Naive thymus-derived CD8-positive, alpha-beta T cell (primary cell): Measurements from ENCODE around the gene COL5A1. TPM values are rescaled to one million over a fixed set of nuclear protein-coding genes. Genes with fewer than 3 reads are reported as not detected.

ENCODE experiments used
- ATAC-seq, 2 donors: fragments of 150-1000 bp; cut with Tn5 transposase in 1 of 2; sonication (Bioruptor Pico), chemical (Tn5 transposase) in 1 of 2; 1 replicate in 1 of 2; 2 replicates in 1 of 2; pipeline ENCODE4 v1.10.0; 2021; ENCODE audit warnings: mild to moderate bottlenecking in 2 of 2, moderate library complexity in 2 of 2
- POLR2A ChIA-PET: fragments of 350-600 bp; sonication (Branson Sonifier 250); formaldehyde crosslinking; loops from one replicate; lab custom pipeline; 2021; ENCODE audit warnings: antibody characterized with exemption; lab: Charles Lee
- DNase-seq, 10 donors: peaks; one replicate each; pipeline versions ENCODE4 v3.0.0 to v3.0.0-alpha.2; 2020 to 2022
- H3K27ac Mint-ChIP-seq, 10 donors: one replicate each; pipeline ENCODE4 v1.8.0; 2020 to 2022; ENCODE audit warnings: mild to moderate bottlenecking in 10 of 10, mixed read lengths in 10 of 10, moderate library complexity in 4 of 10, inconsistent platforms in 1 of 10
- H3K27me3 Mint-ChIP-seq, 5 donors: one replicate each; pipeline ENCODE4 v1.8.0; 2021 to 2022; ENCODE audit warnings: mixed read lengths in 5 of 5
- H3K36me3 Mint-ChIP-seq, 3 donors: one replicate each; pipeline ENCODE4 v1.8.0; 2020 to 2022; ENCODE audit warnings: mixed read lengths in 3 of 3, mild to moderate bottlenecking in 2 of 3, inconsistent platforms in 1 of 3
- H3K4me1 Mint-ChIP-seq, 4 donors: one replicate each; pipeline ENCODE4 v1.8.0; 2021 to 2022; ENCODE audit warnings: mixed read lengths in 4 of 4
- H3K4me3 Mint-ChIP-seq, 10 donors: one replicate each; pipeline ENCODE4 v1.8.0; 2020 to 2022; ENCODE audit warnings: mild to moderate bottlenecking in 10 of 10, mixed read lengths in 10 of 10, moderate library complexity in 6 of 10, inconsistent platforms in 1 of 10
- H3K9me3 Mint-ChIP-seq, 9 donors: one replicate each; pipeline ENCODE4 v1.8.0; 2020 to 2022; ENCODE audit warnings: mixed read lengths in 9 of 9, mild to moderate bottlenecking in 3 of 9, inconsistent platforms in 1 of 9, moderate library complexity in 1 of 9
- polyA plus RNA-seq, 3 donors: library from polyadenylated mRNA; unstranded; fragments of 300-500 nt; fragmentation: Illumina TruSeq; gene quantifications; one replicate each; pipeline ENCODE4 v1.2.3, GENCODE V29; 2021
- total RNA-seq, 8 experiments: library from RNA in 2 of 8; stranded (reverse) in 2 of 8; gene quantifications; one replicate each; pipeline ENCODE4 v1.2.3 and lab custom pipeline; 2021 to 2026

The COL5A1 gene
- total and polyA plus RNA-seq, 5 experiments from 2014 or later: 0.26 TPM; not detected in 4

- peak in 1 of 10 donors; percentile 46 for DNase-seq
These were observed 17.4 kb upstream of the COL5A1 start for GRCh38 chr9:134624137-134624591.

GRCh38 chr9:134624621-134625181 lies 16.9 kb upstream of the COL5A1 start:
- no peak for ATAC-seq
- H3K36me3 Mint-ChIP-seq: no peaks in the 10 kb centered on the region

More at GRCh38 chr9:134624137-134624591, 17.4 kb upstream of the COL5A1 start:
- H3K27me3 Mint-ChIP-seq: peaks cover 0 to 9% (median 0%) of the 10 kb centered on the region in 5 donors
- peaks cover 0 to 2% (median 0%) of the 10 kb centered on the region in 4 donors for H3K4me1 Mint-ChIP-seq
- no peak overlapping the region for H3K4me3 Mint-ChIP-seq
- peak overlapping the region in 1 of 10 donors; percentile 10 for H3K27ac Mint-ChIP-seq
- POLR2A ChIA-PET: no interaction called here
- ATAC-seq: no peak
- no peaks in the 10 kb centered on the region for H3K9me3 Mint-ChIP-seq
- no peaks in the 10 kb centered on the region for H3K36me3 Mint-ChIP-seq

GRCh38 chr9:134625361-134626068 lies 16.1 kb upstream of the COL5A1 start:
- no peaks in the 10 kb centered on the region for H3K9me3 Mint-ChIP-seq
- ATAC-seq: no peak
- no peaks in the 10 kb centered on the region for H3K36me3 Mint-ChIP-seq
- no peak overlapping the region for H3K27ac Mint-ChIP-seq
- H3K27me3 Mint-ChIP-seq: peaks cover 0 to 9% (median 0%) of the 10 kb centered on the region in 5 donors
- peaks cover 0 to 2% (median 0%) of the 10 kb centered on the region in 4 donors for H3K4me1 Mint-ChIP-seq
- no peak overlapping the region for H3K4me3 Mint-ChIP-seq
- DNase-seq: peak in 1 of 10 donors; percentile 52
- POLR2A ChIA-PET: no interaction called here

More at GRCh38 chr9:134624621-134625181, 16.9 kb upstream of the COL5A1 start:
- Mint-ChIP-seq H3K27ac (no peak overlapping the region), H3K27me3 (peaks cover 0 to 9% (median 0%) of the 10 kb centered on the region in 5 donors), H3K4me3 (no peak overlapping the region), H3K9me3 (no peaks in the 10 kb centered on the region), H3K4me1 (peaks cover 0 to 2% (median 0%) of the 10 kb centered on the region in 4 donors)
- POLR2A ChIA-PET: no interaction called here
- no peak for DNase-seq

GRCh38 chr9:134626069-134626423 lies 15.6 kb upstream of the COL5A1 start:
- Mint-ChIP-seq H3K9me3 (no peaks in the 10 kb centered on the region), H3K27ac (no peak overlapping the region), H3K36me3 (no peaks in the 10 kb centered on the region), H3K4me1 (peaks cover 0 to 2% (median 0%) of the 10 kb centered on the region in 4 donors), H3K4me3 (no peak overlapping the region), H3K27me3 (peaks cover 0 to 9% (median 0%) of the 10 kb centered on the region in 5 donors)
- POLR2A ChIA-PET: no interaction called here
- ATAC-seq: no peak
- DNase-seq: peak in 1 of 10 donors; percentile 52

DNA sequence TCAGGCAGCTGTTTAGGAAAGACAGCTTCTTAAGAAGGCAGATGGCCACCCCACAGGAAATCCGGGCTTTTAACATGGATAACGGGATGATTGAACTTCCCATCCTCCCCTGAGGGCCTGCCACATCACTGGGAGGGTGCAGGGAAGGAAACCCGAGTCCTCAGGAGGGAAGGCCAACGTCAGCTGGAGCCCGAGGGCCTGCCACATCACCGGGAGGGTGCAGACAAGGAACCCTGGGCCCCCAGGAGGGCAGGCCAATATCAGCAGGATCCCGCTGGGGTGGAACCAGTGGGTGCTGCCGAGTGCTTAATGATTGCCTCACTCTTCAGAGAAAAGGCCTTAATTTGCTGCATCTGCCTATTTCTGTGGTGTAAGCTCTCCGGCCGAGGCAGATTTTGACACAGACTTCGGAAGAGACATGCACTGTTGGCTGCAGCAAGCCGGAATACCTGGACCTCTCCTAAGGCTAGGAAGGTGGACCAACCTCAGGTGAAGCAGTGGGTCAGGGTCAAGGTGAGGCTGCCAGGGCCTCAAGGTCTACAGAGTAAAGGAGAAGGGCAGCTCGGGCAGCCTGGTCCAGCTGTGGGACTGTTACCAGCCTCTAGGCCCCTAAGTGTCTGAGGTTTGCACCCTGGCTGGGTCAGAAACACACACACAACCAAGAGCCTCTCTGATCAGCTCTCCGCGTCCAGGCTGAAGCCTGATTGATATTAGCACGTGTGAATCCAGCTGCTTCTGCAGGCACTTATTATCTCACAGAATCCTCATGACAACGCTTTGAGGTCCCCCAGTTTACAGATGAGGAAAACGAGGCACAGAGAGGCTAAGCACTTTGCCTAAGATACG lies 14.8 kb upstream of the COL5A1 start:
- DNase-seq: peak in 1 of 10 donors; percentile 49
- Mint-ChIP-seq H3K27ac (no peak overlapping the region), H3K9me3 (no peaks in the 10 kb centered on the region), H3K36me3 (no peaks in the 10 kb centered on the region), H3K27me3 (peaks cover 0 to 6% (median 0%) of the 10 kb centered on the region in 5 donors), H3K4me3 (no peak overlapping the region), H3K4me1 (peaks cover 0 to 2% (median 0%) of the 10 kb centered on the region in 4 donors)
- POLR2A ChIA-PET: no interaction called here
- ATAC-seq: no peak

DNA sequence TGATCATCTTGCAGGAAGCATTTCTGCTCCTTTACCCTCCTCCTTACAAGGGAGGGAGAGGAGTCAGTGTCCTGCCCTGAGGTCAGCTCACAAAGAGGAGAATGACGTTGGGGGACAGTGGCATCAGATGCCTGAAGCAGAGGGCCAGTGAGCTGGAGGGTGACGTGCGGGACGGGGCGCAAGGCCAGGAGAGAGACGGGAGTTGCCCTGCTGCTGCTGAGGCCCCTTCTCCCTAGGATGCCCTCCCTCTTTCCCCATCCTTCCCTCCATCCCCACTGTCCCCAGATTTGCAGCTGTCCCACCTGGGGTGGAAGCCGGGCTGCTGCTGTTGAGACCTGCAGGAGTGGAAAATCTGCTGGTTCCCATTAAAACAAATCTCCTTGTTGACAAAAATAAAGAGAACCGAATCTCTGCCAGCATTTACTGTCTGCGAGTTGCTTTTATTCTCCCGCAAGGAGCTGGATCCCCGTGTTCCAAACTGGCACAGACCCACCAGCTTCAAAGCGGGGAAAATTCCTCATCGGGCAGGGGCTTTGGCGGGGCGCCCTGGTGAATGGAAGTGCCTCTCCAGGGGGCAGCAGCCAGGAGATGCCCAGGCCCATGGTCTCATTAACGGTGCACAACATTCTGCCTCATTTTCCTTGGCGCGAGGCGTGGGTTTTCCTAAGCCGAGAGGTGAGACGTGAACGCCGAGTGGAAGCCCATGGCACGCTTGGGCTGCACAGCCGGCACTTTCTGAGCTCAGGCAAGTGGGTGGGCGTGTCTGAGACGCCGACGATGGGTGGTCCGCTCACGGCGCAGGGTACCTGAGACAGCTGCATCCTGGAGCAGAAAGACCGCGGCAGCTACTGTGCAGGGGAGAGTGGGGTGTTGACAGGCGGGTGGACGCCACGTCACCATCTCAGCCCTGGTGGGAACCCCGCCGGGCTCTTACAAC lies 13.9 kb upstream of the COL5A1 start:
- peaks cover 0 to 3% (median 0%) of the 10 kb centered on the region in 5 donors for H3K27me3 Mint-ChIP-seq

DNA sequence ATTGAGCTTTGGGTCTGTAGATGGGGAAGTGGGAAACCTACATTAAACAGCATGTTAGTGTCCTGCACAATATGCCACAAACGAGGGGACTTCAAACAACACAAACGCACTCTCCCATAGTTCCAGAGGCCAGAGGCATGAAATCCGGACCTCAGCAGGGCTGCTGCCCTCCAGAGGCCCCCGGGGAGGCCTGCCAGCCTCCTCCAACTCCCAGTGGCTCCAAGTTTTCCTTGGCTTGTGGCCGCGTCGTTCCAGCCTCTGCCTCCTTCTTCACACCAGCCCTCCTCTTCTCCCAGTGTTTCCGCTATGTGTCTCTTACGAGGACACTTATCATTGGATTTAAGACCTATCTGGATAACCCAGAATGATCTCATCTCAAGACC lies 13.3 kb upstream of the COL5A1 start:
- Mint-ChIP-seq H3K27me3 (no peaks in the 10 kb centered on the region), H3K4me1 (no peaks in the 10 kb centered on the region), H3K4me3 (no peak overlapping the region), H3K36me3 (no peaks in the 10 kb centered on the region), H3K9me3 (no peaks in the 10 kb centered on the region), H3K27ac (no peak overlapping the region)
- ATAC-seq (no peak), DNase-seq (no peak)
- POLR2A ChIA-PET: interaction anchor here (0.7 kb wide), 1 partner anchor 667 kb away, joined by 3 read pairs; no protein-coding TSS in a partner anchor

More for the DNA sequence above, 13.9 kb upstream of the COL5A1 start:
- H3K4me3 Mint-ChIP-seq: no peak overlapping the region
- H3K36me3 Mint-ChIP-seq: no peaks in the 10 kb centered on the region
- no peaks in the 10 kb centered on the region for H3K9me3 Mint-ChIP-seq
- DNase-seq: peak in 1 of 10 donors; percentile 47
- no peak overlapping the region for H3K27ac Mint-ChIP-seq
- H3K4me1 Mint-ChIP-seq: peaks cover 0 to 2% (median 0%) of the 10 kb centered on the region in 4 donors
- no peak for ATAC-seq
- POLR2A ChIA-PET: interaction anchor here (0.7 kb wide), 1 partner anchor 667 kb away, joined by 3 read pairs; no protein-coding TSS in a partner anchor

DNA sequence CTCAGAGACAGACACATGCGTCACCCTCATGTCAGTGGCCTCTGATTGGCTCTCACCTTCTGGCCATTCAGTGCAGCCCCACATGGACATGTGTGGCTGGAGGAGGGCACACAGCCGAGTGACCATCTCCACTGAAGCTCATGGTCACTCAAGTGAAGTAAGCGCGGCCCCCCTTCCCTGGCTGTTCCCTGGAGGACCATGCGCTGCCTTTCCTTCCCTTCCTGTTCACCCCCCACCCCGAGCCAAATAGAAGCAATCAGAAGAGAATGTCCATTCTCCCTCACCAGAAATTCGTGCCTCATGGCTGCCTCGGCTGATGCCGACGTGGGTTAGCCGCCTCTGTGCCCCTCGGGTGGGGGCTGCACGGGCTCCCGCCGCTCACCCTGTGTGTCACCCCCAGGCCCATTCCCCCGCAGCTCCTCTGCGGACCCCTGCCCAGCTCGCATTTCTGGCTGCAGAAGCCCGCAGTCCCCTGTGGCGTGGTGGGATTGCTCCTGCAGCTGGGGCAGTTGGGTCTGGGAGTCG lies 12.5 kb upstream of the COL5A1 start:
- H3K4me3 Mint-ChIP-seq: no peak overlapping the region
- no peak overlapping the region for H3K27ac Mint-ChIP-seq
- peaks cover 0 to 2% (median 0%) of the 10 kb centered on the region in 4 donors for H3K4me1 Mint-ChIP-seq
- DNase-seq (peak in 1 of 10 donors; percentile 38), ATAC-seq (no peak)
- no peaks in the 10 kb centered on the region for H3K27me3 Mint-ChIP-seq
- no peaks in the 10 kb centered on the region for H3K9me3 Mint-ChIP-seq
- no peaks in the 10 kb centered on the region for H3K36me3 Mint-ChIP-seq
- POLR2A ChIA-PET: no interaction called here

DNA sequence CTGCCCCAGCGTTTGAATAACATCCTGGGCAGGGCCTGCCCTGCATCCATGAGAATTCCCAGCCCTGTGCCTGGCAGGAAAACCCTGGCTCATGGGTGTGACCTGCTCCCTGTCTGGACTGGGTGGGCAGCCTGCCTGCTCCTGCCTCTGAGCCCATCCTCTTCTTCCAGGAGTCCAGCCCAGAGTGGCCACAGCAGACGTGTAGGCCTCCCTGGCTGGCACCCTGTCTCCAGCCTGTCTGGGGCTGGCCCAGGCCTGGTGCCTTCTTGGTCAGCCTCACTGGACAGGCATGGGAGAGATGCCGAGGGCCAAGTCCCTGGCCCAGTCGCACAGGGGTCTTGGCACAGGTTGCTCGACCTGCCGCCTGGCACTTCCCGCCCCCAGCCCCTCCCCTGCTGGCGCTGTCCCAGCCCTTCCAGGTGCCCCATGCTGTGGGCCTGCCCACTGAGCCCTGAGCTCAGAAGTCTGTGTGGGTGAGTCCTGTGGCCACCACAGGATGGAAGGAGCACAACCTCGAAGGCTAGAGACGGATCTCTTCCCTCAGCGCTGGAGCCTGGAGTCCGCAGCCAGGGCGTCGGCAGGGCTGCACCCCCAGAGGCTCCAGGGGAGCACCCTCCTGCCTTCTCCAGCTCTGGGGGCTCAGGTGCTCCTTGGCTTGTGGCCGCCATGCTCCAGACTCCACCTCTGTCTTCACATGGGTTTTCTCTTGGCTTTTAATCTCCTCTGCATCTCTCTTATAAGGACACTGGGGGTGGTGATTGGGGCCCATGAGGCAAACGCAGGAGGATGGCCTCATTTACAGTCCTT lies 11.8 kb upstream of the COL5A1 start:
- Mint-ChIP-seq H3K4me1 (peaks cover 0 to 2% (median 0%) of the 10 kb centered on the region in 4 donors), H3K36me3 (no peaks in the 10 kb centered on the region), H3K27me3 (no peaks in the 10 kb centered on the region), H3K27ac (no peak overlapping the region), H3K9me3 (no peaks in the 10 kb centered on the region), H3K4me3 (no peak overlapping the region)
- POLR2A ChIA-PET: no interaction called here
- ATAC-seq (no peak), DNase-seq (peak in 1 of 10 donors; percentile 62)

- no peak overlapping the region for H3K4me3 Mint-ChIP-seq
- H3K4me1 Mint-ChIP-seq: peaks cover 0 to 2% (median 0%) of the 10 kb centered on the region in 4 donors
- H3K9me3 Mint-ChIP-seq: no peaks in the 10 kb centered on the region
- no peak overlapping the region for H3K27ac Mint-ChIP-seq
- H3K27me3 Mint-ChIP-seq: no peaks in the 10 kb centered on the region
- POLR2A ChIA-PET: no interaction called here
- DNase-seq (peak in 1 of 10 donors; percentile 43), ATAC-seq (no peak)
- H3K36me3 Mint-ChIP-seq: no peaks in the 10 kb centered on the region
These were observed 11.2 kb upstream of the COL5A1 start for GRCh38 chr9:134630393-134630790.

DNA sequence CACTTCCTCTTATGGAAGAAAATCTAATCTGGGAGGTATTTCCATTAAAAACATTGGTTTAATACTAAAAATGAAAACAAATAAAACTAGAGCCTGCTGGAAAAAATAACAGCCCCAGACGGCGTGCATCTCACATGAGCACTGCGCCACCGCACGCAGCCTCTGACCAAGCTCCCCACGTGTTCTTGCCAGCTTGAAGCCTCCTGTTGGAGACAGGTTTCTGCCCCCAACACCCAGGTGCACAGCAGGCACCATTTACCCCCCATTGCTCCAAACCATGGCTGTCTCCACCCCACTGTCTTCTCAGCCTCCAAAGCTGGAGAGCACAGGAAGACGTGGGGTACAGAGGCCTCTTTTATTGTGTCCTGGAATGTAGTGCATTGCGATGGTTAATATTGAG lies 10.7 kb upstream of the COL5A1 start:
- H3K27ac Mint-ChIP-seq: no peak overlapping the region
- no peaks in the 10 kb centered on the region for H3K36me3 Mint-ChIP-seq
- no peak for DNase-seq
- ATAC-seq: no peak
- H3K4me3 Mint-ChIP-seq: no peak overlapping the region
- H3K9me3 Mint-ChIP-seq: no peaks in the 10 kb centered on the region
- H3K4me1 Mint-ChIP-seq: peaks cover 0 to 2% (median 0%) of the 10 kb centered on the region in 4 donors
- POLR2A ChIA-PET: no interaction called here
- H3K27me3 Mint-ChIP-seq: no peaks in the 10 kb centered on the region
